Measurements from ENCODE around the gene PDLIM1.

Gene PDLIM1

DNA sequence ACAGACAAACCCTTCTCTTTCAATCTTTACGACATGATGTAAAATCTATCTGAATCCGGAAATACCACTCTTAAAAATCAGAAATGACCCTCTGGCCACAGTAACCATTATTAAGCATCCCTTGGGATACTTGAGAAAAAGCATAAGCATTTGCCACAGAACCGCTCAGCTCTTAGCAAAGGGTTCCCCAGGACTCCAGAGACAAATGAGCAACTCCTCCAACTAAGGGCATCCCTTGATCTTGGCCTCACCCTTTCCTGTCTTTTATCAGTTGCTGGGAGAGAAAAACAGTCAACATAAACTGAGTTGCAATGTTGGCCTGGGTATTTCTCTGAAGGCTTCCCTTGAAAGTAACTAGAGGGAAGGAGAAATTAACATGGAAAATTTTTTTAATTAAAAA, 3.5 kb downstream of the PDLIM1 start:
- no peak for DNase-seq

DNA sequence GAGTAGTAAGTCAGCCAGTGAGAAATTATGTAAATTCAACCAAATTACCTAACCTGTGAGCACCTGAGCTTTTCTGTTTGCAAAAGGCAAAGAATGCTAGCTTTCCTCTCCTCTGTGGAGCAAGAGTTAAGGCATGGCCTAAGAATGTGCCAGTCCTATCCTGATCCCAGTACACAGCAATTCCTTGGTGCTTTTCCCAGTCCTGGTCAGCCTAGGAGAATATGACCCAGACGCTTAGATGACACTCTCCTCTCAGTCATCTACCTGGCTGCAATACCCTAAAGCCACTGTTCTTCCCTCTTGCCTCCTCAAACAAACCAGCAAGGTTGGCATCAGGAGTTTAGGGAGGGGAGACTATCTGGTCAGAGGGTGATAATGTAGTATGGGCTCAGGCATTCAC, 4.1 kb downstream of the PDLIM1 start:
- DNase-seq, result no peak

DNA sequence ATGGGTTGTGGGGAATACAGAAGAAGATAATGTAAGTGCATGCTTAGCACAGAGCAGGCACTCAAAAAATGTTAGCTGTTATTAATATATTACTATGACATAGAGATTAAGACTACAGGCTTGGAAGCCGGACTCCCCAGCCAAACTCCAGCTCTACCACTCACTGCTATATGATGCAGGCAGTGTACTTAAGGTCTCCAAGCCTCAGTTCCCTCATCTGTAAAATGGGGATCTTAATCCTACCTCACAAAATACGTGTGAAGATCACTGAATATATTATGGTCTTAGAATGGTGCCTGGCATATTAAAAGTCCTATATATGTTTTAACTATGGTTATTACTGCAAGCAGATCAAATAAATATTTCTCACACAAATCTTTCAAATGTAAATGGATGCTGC, 5.2 kb downstream of the PDLIM1 start:
- DNase-seq, result no peak

DNA sequence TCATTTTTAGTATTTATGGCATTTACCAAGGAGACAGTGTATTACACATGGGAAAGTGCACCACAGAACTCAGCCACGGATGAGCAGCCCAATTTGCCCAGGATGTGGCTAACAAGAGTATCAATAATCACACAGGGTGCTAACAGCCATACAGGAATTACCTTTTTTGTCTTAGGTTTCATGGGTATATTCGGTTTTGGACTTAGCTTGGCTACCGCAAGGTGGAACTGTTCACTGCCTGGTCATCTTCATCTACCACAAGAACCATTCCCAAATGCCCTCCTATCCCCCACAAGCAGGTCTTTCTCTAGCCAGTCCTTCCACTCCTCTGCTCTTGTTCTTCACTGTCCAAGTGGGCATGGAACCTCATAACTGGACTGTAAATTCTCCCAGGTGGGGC, 6.0 kb downstream of the PDLIM1 start:
- no peak for DNase-seq

DNA sequence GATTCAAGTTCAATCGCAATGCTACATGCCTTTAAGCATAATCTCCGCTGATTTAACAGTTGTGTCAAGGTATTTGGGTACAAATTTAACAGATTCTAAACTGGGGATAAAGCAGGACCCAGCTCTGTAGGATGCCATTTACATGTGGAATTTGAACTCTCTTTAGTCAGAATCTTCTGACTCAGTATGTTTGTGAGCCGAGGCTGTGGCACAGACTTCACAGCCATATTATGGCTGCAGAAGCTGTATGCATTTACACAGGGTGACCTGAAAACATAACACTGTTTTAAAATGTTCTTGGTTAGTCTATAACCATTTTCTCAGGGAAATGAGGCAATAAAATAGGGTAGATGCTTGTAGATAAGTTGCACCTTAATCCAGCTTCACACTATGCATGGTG, 8.7 kb downstream of the PDLIM1 start:
- DNase-seq, result no peak

DNA sequence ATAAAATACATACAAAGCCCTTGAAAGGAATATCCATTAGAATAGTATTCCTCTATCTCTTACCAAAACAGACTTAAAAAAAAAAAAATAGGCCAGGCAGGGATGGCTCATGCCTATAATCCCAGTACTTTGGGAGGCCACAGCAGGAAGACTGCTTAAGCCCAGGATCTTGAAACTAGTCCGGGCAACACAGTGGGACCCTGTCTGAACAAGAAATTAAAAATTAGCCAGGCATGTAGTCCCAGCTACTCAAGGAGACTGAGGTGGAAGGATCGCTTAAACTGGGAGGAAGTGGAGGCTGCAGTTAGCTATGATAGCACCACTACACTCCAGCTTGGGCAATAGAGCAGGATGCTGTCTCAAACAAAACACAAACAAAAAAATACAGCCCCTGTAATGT, 9.6 kb downstream of the PDLIM1 start:
- DNase-seq, result no peak

DNA sequence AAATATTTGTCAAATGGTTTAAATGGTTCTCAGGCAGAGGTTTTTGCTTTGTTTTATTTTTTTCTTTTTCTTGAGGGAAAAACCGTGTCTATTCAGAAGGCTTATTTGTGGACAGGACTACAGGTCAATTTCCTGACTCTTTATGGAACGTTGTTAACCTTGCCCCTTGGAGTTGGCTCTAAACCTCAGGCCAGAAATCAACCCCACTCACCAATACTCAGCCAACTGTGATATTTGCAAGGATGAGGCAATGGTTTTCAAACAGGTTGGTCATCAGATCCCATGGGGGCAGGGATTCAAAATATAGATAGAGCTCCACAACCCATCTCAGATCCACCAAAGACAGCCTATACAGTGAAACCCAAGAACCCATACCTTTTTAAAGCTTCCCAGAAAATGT, 10.2 kb downstream of the PDLIM1 start:
- no peak for DNase-seq

DNA sequence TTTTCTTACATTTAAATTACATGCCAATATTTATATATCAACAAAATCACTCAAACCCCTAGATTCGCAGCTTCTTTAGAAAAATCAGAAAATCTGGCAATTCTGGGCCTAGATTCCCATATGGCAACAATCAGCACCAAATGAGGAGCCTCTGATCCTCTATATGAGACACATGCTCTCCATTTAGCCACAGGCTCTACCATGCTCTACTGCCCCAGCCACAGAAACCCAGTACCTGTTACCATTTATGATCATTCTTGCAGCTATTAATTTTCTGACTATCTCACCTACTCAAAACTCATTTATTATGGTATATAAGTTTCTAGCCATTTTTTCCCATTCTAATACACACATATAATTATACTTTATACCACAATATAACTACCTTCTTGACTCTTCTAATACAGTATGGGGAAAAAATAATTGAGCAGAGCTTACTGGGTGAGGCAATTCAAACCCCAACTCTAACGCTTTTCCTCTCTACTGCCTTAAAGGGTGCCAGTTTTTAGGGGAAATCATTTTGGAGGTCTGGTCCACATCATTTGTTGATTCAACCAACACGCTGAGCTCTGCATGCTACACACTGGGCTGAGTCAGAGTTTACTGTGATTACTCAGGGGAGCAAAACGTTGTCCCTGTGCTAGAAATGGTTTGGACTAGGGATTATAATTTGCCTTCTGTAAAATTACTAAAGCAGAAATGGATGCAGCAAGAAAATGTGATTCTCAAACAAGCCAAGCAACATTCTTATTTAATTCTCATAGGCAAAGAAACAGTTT, 11.6 kb downstream of the PDLIM1 start:
- DNase-seq, result no peak

DNA sequence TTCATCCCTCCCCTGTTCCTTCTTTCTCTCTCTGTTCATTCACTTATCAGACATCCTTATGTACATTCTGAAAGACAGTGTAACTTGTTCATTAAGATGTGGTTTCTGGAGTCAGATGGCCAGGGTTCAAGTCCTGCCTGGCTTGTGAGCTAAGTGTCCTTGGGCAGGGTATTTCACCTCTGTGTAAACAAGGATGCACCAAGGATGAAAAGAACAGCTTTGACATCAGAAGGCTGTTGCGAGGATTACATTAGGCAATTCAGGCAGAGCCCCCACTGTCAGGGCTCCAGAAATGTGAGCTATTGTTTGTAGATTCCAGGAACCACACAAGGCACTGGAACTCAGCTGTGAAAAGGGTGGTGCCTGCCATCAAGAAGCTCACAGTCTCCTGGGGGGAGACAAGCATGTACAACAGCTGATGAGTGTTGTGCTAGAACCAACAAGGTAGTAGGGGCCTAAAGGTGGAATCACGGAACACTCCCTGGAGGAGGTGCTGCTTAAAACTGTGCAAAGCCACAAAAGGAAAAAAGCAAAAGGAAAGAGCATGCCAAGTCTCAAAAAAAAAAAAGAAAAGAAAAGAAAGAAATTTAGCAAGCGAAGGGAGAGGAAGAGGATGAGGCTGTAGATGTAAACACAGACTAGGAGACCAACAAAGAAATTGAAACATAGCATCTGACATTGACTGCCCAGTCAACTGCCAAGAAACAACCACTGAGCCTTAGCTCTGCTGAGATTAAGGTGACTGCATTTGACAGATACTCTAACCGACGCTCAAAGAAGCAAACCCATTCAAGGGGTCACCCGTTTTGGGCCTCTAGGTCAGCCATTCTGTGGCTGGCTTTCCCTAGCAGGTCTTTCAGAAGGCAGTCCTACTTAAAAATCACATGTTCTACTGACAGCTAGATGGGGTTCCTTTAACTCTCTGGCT, 12.5 kb downstream of the PDLIM1 start:
- no peak for DNase-seq

DNA sequence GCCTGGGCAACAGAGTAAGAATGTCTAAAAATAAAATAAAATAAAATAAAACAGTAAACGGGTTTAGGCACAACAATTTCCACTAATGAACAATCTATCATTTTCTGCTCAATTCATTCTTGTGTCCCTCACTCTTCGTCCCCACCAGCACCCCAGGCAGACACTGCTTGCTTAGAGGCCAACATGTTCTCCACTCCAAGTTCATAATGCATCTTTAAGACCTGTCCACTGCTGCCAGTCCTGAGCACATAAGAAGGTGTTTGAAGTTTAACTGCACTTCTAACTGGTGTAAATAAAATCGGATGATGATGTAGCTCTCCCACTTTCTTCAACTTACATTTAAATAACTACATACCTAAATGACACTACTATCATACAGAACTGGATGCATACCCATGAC, 13.2 kb downstream of the PDLIM1 start:
- DNase-seq, result no peak

DNA sequence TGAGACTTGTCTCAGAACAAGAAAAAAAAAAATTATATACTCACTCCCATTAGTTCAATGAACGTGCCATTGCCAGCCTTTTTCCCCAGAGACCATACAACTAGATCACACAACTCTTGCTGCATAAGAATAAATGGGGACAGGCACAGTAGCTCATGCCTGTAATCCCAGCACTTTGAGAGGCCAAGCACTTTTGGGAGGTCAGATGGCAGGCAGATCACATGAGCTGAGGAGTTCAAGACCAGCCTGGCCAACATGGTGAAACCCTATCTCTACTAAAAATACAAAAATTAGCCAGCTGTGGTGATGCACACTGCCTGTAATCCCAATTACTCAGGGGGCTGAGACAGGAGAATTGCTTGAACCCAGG, 13.6 kb downstream of the PDLIM1 start:
- no peak for DNase-seq

DNA sequence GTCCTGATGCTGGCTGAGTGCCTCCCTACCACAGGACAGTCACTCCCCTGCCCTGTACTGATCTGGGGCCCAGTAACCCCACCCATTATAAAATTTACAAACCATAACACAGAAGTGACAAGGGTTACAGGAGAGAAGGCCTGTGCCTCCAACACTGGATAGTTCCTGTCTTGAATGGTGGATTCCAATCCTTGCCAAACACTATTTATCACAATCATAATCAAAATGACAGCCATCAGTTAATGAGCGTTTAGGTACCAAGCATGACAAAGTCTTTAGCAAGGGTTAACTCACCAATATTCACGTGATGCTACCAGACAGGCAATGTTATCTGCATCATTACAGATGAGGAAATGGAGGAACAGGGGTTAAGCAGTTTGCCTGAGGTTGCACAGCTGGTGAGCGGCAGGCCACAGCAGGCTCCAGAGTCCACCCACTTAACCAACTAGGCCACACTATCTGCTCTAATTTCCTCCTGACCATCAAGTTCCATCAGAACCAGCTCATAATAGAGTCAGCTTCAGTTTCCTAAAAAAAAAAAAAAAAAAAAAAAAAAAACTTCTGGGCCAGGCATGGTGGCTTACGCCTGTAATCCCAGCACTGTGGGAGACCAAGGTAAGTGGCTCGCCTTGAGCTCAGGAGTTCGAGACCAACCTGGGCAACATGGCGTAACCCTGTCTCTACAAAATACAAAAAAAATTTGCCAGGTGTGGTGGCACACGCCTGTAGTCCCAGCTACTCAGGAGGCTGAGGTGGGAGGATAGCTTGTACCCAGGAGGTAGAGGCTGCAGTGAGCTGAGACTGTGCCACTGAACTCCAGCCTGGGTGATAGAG, 14.2 kb downstream of the PDLIM1 start:
- DNase-seq, result no peak

DNA sequence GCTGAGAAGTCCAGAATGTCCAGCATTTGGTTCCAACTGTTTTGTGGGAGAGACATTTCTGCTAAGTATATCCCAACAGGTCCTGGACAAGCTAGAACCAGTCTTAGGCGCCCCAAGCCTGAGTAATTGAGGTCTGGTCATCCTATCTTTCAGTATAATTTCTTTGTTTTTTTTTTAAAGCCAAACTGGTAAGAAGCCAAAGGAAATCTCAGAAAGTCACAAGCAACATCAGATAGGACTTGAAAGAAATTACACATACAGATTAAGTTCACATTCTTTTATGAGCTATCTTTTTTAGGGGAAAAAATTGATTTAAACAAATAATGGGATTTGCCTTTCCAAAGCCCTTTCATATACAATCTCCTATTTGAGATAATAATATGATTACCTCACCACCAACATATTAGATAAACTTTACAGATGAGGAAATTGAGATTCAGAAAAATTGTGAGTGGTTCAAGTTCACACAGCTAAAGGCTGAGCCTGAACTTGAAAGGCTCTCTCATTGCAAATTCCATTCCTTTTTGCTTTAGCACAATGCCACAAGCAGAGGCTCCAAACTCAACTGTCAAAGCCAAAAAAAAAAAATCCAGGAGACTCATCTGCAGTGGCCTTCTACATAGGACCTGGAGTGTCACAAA, 15.0 kb downstream of the PDLIM1 start:
- DNase-seq, result no peak

DNA sequence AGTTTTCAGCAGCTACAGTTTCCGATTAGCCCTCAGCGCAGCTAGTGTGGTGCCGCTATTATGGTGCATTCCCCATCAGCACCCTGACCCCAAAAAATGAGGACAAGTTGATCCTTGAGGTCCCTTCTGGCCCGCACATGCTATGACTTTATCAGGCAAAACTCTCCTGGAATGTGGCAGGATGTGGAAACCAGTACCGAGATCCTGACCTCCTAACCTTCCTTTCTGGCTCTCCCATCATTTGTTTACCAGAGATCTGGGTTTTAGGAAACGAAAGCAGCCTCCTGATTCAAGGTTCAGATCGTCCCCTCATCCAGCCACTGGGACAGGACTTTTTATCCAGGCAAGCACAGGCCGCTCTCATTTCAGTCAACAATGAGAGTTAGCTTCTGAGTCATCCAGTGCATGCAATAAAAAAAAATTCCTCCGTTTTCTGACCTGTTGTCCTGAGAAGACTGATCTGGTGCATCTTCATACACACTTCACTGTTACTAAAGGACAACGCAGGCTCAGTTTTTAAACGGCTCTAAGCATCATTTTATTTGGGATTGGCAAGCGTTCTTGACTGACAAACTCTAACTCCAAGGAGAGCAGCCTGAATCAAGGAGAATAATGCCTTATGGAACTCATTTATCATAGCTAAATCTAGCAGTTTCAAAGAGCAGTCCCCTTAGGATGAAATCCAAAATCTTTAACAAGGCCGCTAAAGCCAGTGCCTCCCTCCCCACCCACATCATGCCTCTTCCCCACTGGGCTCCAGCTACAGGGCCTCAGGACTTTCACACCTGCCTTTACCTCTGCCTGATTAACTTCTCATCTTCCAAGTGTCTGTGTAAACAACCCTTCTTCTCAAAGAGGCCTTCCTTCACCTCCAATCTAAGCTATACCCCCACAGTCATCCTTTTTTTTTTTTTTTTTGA, 17.1 kb downstream of the PDLIM1 start:
- DNase-seq, result no peak

DNA sequence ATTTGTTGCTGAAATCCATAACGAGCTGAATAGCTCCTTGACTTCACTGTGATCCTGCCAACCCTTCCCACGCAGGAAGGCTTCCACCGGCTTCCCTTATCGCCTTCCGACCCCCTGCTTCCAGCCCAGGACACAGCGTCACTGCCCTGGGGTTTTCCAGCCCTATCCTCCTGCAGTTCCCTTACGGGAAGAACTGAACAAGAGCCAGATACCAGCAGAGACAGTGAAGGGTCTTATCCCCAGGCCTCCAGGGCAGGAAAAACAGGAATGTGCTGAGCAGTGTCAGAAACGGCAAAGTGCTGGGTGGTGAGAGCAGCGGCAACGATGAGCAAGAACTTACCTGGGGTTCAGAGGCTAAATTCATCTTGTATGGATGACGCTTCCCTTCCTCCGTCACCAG, 22.4 kb downstream of the PDLIM1 start:
- DNase-seq, result no peak

DNA sequence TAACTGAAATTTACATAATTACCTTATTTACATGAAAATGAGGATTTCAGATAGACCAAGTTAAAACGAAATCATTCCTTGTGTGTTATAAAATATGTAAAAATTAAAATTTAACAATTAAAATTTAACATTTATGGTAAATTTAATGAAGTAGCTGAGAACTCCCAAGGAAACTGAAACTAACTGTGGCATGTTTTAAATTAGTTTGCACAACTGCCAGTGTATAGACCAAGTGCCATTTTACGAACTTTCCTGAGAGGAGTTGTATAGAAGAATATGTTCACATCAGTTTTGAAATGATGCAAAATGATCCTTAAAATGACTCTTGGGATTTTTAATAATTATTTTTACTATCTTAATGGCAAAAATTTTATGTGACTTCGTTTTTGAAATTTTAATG, 23.6 kb downstream of the PDLIM1 start:
- no peak for DNase-seq

DNA sequence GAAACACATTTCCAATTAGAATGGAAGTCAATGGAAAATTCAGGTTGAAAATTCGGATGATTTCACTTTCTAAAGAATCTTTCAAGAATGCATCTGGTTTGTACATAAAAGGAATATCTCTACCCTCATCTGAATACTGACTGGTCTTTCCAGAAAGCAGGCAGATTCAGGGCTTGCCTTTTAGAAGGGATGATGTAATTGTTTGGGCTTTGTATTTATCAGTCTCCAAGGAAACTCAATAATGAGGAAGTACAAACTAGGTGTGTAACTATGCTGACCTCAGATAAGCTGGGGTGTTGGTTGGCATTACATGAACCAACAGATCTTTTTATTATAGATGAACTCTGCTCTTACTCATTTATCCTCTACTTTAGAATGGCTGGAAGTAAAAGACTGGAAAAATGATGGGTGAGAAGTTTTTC, 24.1 kb downstream of the PDLIM1 start:
- DNase-seq, result no peak

DNA sequence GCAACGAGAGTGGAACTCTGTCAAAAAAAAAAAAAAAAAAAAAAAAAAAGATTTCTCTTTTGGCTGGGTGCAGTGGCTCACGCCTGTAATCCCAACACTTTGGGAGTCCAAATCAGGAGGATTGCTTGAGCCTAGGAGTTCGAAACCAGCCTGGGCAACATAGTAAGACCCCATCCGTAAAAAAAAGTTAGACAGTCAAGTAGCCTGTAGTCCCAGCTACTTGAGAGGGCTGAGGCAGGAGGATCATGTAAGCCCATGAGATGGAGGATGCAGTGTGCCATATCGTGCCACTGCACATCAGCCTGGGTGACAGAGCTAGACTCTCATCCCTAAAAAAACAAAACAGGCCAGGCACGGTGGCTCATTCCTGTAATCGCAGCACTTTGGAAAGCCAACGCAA, 25.2 kb downstream of the PDLIM1 start:
- no peak for DNase-seq

DNA sequence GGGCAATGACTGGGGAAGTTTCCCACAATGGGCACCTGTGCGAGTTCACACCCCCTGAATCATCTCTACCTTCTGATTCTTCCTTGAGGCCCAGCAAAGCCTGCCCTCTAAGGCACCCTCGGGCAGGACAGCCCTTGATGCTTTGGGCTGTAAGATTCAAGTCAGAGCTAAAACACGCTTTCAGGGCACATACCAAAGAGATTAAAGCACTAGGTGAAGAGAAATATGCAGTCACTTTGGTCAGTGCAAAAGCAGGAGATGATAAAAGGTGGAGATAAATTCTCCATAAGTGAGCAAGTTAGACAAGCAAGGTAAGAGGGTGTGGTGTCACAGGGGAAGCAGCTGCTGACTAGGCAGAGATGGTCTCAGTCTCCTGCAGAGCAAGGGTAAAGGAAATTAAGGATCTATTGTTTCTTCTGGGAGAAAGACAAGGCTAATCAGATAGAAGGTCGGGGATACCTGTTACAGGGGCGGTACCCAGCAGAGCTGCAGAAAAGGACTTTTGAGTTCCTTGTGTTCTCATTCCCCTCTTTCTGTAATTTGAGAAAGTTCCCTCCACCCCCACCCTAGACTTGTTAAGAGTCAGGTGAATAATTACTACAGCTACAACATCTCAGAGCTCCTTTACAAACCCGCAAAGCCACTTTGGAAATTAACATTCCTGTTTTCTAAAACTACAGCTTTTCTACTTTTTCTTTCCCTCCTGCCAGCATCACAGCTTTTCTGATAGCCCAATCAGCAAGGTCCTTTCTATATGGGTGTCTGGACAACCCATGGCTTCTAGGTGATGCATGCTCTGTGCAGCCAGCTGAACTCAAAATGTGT, 26.4 kb downstream of the PDLIM1 start:
- DNase-seq, result no peak

DNA sequence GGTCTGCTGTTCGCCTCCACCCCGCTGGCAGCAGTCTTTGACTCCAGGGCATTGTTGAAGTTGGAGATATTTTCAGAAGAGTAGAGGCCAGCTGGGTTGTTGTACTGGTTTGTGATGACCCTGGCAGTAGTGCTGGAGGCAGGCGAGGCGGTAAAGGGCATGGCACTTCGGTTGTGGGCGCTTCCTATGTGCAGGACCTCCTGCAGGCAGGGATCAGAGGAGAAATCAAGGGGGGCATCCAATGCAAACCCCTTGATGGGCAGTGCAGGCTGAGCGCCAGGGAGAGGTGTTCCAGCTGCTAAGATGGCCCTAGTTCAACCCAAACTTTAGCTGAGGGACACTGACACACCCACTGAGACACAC, 27.0 kb downstream of the PDLIM1 start:
- no peak for DNase-seq

Measured in NCI-H1105 treated with DMSO at 0.1 percent for 48 hours (cell line).